Uterus (tissue), 4 donors: Measurements from ENCODE around the gene MYBPC3. TPM values are rescaled to one million over a fixed set of nuclear protein-coding genes. Genes with fewer than 3 reads are reported as not detected.

Source experiments
- DNase-seq, 2 donors: peaks; one replicate each; pipeline ENCODE4 v3.0.0-alpha.2; 2019 to 2020
- H3K27ac ChIP-seq, 2 donors: fragments of 200-600 bp; sonication (generic); 1 replicate in 1 of 2; 2 replicates in 1 of 2; pipeline ENCODE4 v1.5.1; 2016 to 2018
- H3K27me3 ChIP-seq, 2 donors: fragments of 200-600 bp; sonication (generic); one replicate each; pipeline ENCODE4 v1.5.1; 2018 to 2019; ENCODE audit warnings: control low read depth in 1 of 2
- H3K36me3 ChIP-seq, 2 donors: fragments of 200-600 bp; sonication (generic); one replicate each; pipeline ENCODE4 v1.5.1; 2019; ENCODE audit warnings: control low read depth in 1 of 2
- H3K4me1 ChIP-seq, 2 donors: fragments of 200-600 bp; sonication (generic); one replicate each; pipeline ENCODE4 v1.5.1; 2018 to 2019; ENCODE audit warnings: control low read depth in 1 of 2
- H3K4me3 ChIP-seq, 2 donors: fragments of 200-600 bp; sonication (generic); 1 replicate in 1 of 2; 2 replicates in 1 of 2; pipeline ENCODE4 v1.5.1; 2018 to 2019; ENCODE audit warnings: mild to moderate bottlenecking in 1 of 2
- H3K9me3 ChIP-seq, 2 donors: fragments of 200-600 bp; sonication (generic); one replicate each; pipeline ENCODE4 v1.5.1; 2019; ENCODE audit warnings: control low read depth in 1 of 2
- CTCF ChIP-seq, 4 experiments: fragments of 200-600 bp in 2 of 4; fragments of 450-650 bp in 2 of 4; sonication (generic) in 2 of 4; IDR thresholded peaks; one replicate each; pipeline ENCODE4 v1.5.1; 2016 to 2019; ENCODE audit warnings: antibody characterized with exemption in 4 of 4, mild to moderate bottlenecking in 2 of 4, moderate library complexity in 1 of 4
- POLR2A ChIP-seq, 2 donors: fragments of 450-650 bp; IDR thresholded peaks; one replicate each; pipeline ENCODE4 v1.6.1; 2016; ENCODE audit warnings: antibody characterized with exemption in 2 of 2, mild to moderate bottlenecking in 1 of 2, moderate library complexity in 1 of 2
- intact Hi-C: fragments of 100-400 bp; cut with DNase I; formaldehyde crosslinking; loops from one replicate; pipeline ENCODE4 v1.15.1; 2023; ENCODE audit warnings: low total_unique reads
- total RNA-seq, 4 donors: library from RNA; depleted of rRNA in 3 of 4; stranded (reverse); fragments of >200 nt in 3 of 4; gene quantifications; one replicate each; pipeline versions ENCODE4 v1.1.0 to v1.2.4, GENCODE V29; 2014 to 2023
- donor health status: DM: yes; HTN: yes; CAD: no.

MYBPC3 gene
- total RNA-seq, 4 donors from 2014 or later: 0.09 to 0.14 TPM; not detected in 2

- no peaks in the 10 kb centered on the region for H3K27me3 ChIP-seq
- intact Hi-C loops: no loop called here
- H3K4me1 ChIP-seq: no peaks in the 10 kb centered on the region
- no peak overlapping the region for H3K27ac ChIP-seq
- no peak overlapping the region for H3K4me3 ChIP-seq
- no peaks in the 10 kb centered on the region for H3K9me3 ChIP-seq
- DNase-seq: no peak
- TF ChIP-seq POLR2A (IDR thresholded peaks at IDR 0.05): no peak
- H3K36me3 ChIP-seq: no peaks in the 10 kb centered on the region
These were observed 18.5 kb downstream of the MYBPC3 start for GRCh38 chr11:47333886-47334443.

GRCh38 chr11:47333526-47333845, 19.0 kb downstream of the MYBPC3 start:
- no peak for DNase-seq
- Histone ChIP-seq H3K36me3 (no peaks in the 10 kb centered on the region), H3K4me3 (no peak overlapping the region), H3K27ac (no peak overlapping the region), H3K27me3 (no peaks in the 10 kb centered on the region), H3K9me3 (no peaks in the 10 kb centered on the region), H3K4me1 (no peaks in the 10 kb centered on the region)
- intact Hi-C loops: no loop called here
- TF ChIP-seq POLR2A (IDR thresholded peaks at IDR 0.05): no peak
- TF ChIP-seq CTCF (IDR thresholded peaks at IDR 0.05): no peak

GRCh38 chr11:47332791-47333525, 19.5 kb downstream of the MYBPC3 start:
- H3K36me3 ChIP-seq: no peaks in the 10 kb centered on the region

GRCh38 chr11:47332303-47332711, 20.2 kb downstream of the MYBPC3 start:
- Histone ChIP-seq H3K4me1 (no peaks in the 10 kb centered on the region), H3K27me3 (no peaks in the 10 kb centered on the region), H3K27ac (no peak overlapping the region), H3K9me3 (no peaks in the 10 kb centered on the region), H3K4me3 (no peak overlapping the region), H3K36me3 (no peaks in the 10 kb centered on the region)
- DNase-seq: no peak
- intact Hi-C loops: no loop called here
- TF ChIP-seq POLR2A (IDR thresholded peaks at IDR 0.05): no peak
- no peak for TF ChIP-seq CTCF (IDR thresholded peaks at IDR 0.05)

More at GRCh38 chr11:47332791-47333525, 19.5 kb downstream of the MYBPC3 start:
- Histone ChIP-seq H3K9me3 (no peaks in the 10 kb centered on the region), H3K4me1 (no peaks in the 10 kb centered on the region), H3K4me3 (no peak overlapping the region), H3K27ac (no peak overlapping the region), H3K27me3 (no peaks in the 10 kb centered on the region)
- DNase-seq: no peak
- TF ChIP-seq POLR2A (IDR thresholded peaks at IDR 0.05): no peak
- no peak for TF ChIP-seq CTCF (IDR thresholded peaks at IDR 0.05)
- intact Hi-C loops: no loop called here

- H3K36me3 ChIP-seq: no peaks in the 10 kb centered on the region
- TF ChIP-seq POLR2A (IDR thresholded peaks at IDR 0.05) (no peak), CTCF (IDR thresholded peaks at IDR 0.05) (no peak)
- H3K4me1 ChIP-seq: no peaks in the 10 kb centered on the region
- no peak for DNase-seq
- no peaks in the 10 kb centered on the region for H3K9me3 ChIP-seq
- intact Hi-C loops: no loop called here
- no peaks in the 10 kb centered on the region for H3K27me3 ChIP-seq
- no peak overlapping the region for H3K4me3 ChIP-seq
- no peak overlapping the region for H3K27ac ChIP-seq
These were observed 20.8 kb downstream of the MYBPC3 start for GRCh38 chr11:47331454-47332302.
